HepG2 (cell line): Measurements from ENCODE around the gene ECHS1. TPM values are rescaled to one million over a fixed set of nuclear protein-coding genes. Genes with fewer than 3 reads are reported as not detected.

Source experiments
- BCL3 ChIP-seq: sonication (generic); formaldehyde crosslinking; IDR thresholded peaks from 2 replicates; pipeline ENCODE4 v1.5.1; 2020; ENCODE audit warnings: mild to moderate bottlenecking, missing genetic modification reagents, moderate library complexity
- NFE2L2 ChIP-seq: fragments of 150-350 bp; IDR thresholded peaks from 2 replicates; pipeline ENCODE4 v1.6.1; 2014; ENCODE audit warnings: low read length
- PATZ1 ChIP-seq: sonication (generic); formaldehyde crosslinking; IDR thresholded peaks from 2 replicates; pipeline ENCODE4 v1.4.0; 2020; ENCODE audit warnings: missing genetic modification reagents
- POLR2A ChIP-seq, 2 experiments: IDR thresholded peaks; 2 replicates each; pipeline ENCODE4 v1.6.1; 2011; ENCODE audit warnings: low read depth in 2 of 2, low read length in 2 of 2, mild to moderate bottlenecking in 1 of 2, moderate library complexity in 1 of 2; ENCODE audit not compliant: insufficient read depth in 1 of 2
- SP1 ChIP-seq, 2 experiments: fragments of 450-650 bp in 1 of 2; sonication (generic) in 1 of 2; formaldehyde crosslinking in 1 of 2; IDR thresholded peaks; 2 replicates each; pipeline versions ENCODE4 v1.4.0 to v1.6.1; 2016 to 2020; ENCODE audit warnings: missing genetic modification reagents in 1 of 2
- TFDP2 ChIP-seq: sonication (generic); formaldehyde crosslinking; IDR thresholded peaks from 2 replicates; pipeline ENCODE4 v1.4.0; 2020; ENCODE audit warnings: missing genetic modification reagents
- TGIF2 ChIP-seq: IDR thresholded peaks from 2 replicates; pipeline ENCODE4 v1.6.1; 2016; ENCODE audit warnings: control low read depth, missing compliant biosample characterization
- TSC22D2 ChIP-seq: sonication (generic); formaldehyde crosslinking; IDR thresholded peaks from 2 replicates; pipeline ENCODE4 v1.5.1; 2020; ENCODE audit warnings: missing genetic modification reagents, mild to moderate bottlenecking, borderline replicate concordance
- ZBTB43 ChIP-seq: sonication (generic); formaldehyde crosslinking; conservative IDR thresholded peaks from 2 replicates; pipeline ENCODE4 v1.4.0; 2020; ENCODE audit warnings: missing genetic modification reagents
- ZFX ChIP-seq: sonication (generic); formaldehyde crosslinking; IDR thresholded peaks from 2 replicates; pipeline ENCODE4 v1.4.0; 2020; ENCODE audit warnings: mild to moderate bottlenecking, low read depth, missing genetic modification reagents, moderate library complexity
- ZMYM4 ChIP-seq: sonication (generic); formaldehyde crosslinking; IDR thresholded peaks from 2 replicates; pipeline ENCODE4 v1.8.1; 2023; ENCODE audit warnings: mild to moderate bottlenecking, missing genetic modification reagents
- ZNF232 ChIP-seq: sonication (generic); formaldehyde crosslinking; IDR thresholded peaks from 2 replicates; pipeline ENCODE4 v1.4.0; 2020; ENCODE audit warnings: missing genetic modification reagents, borderline replicate concordance
- ZNF609 ChIP-seq: sonication (generic); formaldehyde crosslinking; IDR thresholded peaks from 2 replicates; pipeline ENCODE4 v1.4.0; 2020; ENCODE audit warnings: mild to moderate bottlenecking, missing genetic modification reagents, borderline replicate concordance
- ZNF724P ChIP-seq: sonication (generic); formaldehyde crosslinking; IDR thresholded peaks from 2 replicates; pipeline ENCODE4 v1.8.0; 2022; ENCODE audit warnings: missing genetic modification reagents, borderline replicate concordance
- ZNF788 ChIP-seq: sonication (generic); formaldehyde crosslinking; IDR thresholded peaks from 2 replicates; pipeline ENCODE4 v1.5.0; 2020; ENCODE audit warnings: mild to moderate bottlenecking, missing genetic modification reagents, borderline replicate concordance
- ZNF790 ChIP-seq: sonication (generic); formaldehyde crosslinking; IDR thresholded peaks from 2 replicates; pipeline ENCODE4 v1.8.0; 2022; ENCODE audit warnings: missing genetic modification reagents, mild to moderate bottlenecking, borderline replicate concordance
- ZSCAN29 ChIP-seq: sonication (generic); formaldehyde crosslinking; conservative IDR thresholded peaks from 2 replicates; pipeline ENCODE4 v1.4.0; 2020; ENCODE audit warnings: mild to moderate bottlenecking, missing genetic modification reagents
- ZSCAN9 ChIP-seq: IDR thresholded peaks from 2 replicates; pipeline ENCODE4 v1.6.1; 2016; ENCODE audit warnings: borderline replicate concordance
- polyA plus RNA-seq, 8 experiments: library from polyadenylated mRNA; depleted of rRNA in 3 of 8; stranded (reverse) in 7 of 8; unstranded in 1 of 8; fragments of >200 nt; fragmentation: Illumina TruSeq in 4 of 8; extraction: Trizol in 4 of 8; gene quantifications; 2 replicates each; pipeline versions ENCODE4 v1.2.1 to v1.2.3, GENCODE V29; 2011 to 2016; ENCODE audit warnings: low read depth in 4 of 8, missing spikeins in 1 of 8, mixed read lengths in 1 of 8; ENCODE audit not compliant: insufficient read depth in 1 of 8
- total RNA-seq, 5 experiments: library from RNA; depleted of rRNA; stranded (reverse); fragments of >200 nt; fragmentation: Illumina TruSeq; extraction: Trizol; gene quantifications; 2 replicates each; pipeline ENCODE4 v1.2.3, GENCODE V29; 2016; ENCODE audit warnings: low read depth in 1 of 5

ECHS1 gene
- total and polyA plus RNA-seq, 2 of the 13 experiments (the other 11 are each of a cell fraction or from before 2014, with no cell fraction given): 32.7 to 195 TPM

- TF ChIP-seq ZNF609 (CRISPR knock-in tag) (0 out of 2 replicates have a peak, but pooled peaks have one; percentile 11), TSC22D2 (CRISPR knock-in tag) (0 out of 2 replicates have a peak, but pooled peaks have one; percentile 17), ZFX (0 out of 2 replicates have a peak, but pooled peaks have one; percentile 31), SP1 (IDR thresholded peaks at IDR 0.05) (no peak), SP1 (CRISPR knock-in tag; IDR thresholded peaks at IDR 0.05) (peak; percentile 4; the same call in 1 of the 2 replicates), ZNF232 (peak; percentile 7; the same call in 1 of the 2 replicates), ZNF724P (CRISPR knock-in tag) (0 out of 2 replicates have a peak, but pooled peaks have one; percentile 59), ZSCAN29 (CRISPR knock-in tag) (no peak), BCL3 (CRISPR knock-in tag) (peak; percentile 29; the same call in 1 of the 2 replicates), ZSCAN9 (CRISPR knock-in tag) (0 out of 2 replicates have a peak, but pooled peaks have one; percentile 52), NFE2L2 (no peak), TFDP2 (peak; percentile 89), POLR2A (IDR thresholded peaks at IDR 0.05; ENCODE audit: insufficient read depth in 1 of 2, low read depth in 2 of 2, low read length in 2 of 2) (0 out of 4 replicates have a peak, but pooled peaks of 1 of the 2 experiments have one; percentile 6), ZNF790 (CRISPR knock-in tag) (no peak), TGIF2 (peak; percentile 57; the same call in 1 of the 2 replicates), ZBTB43 (0 out of 2 replicates have a peak, but pooled peaks have one; percentile 18), ZNF788 (CRISPR knock-in tag) (no peak), ZMYM4 (CRISPR knock-in tag) (peak; percentile 34; the same call in 1 of the 2 replicates), PATZ1 (CRISPR knock-in tag) (peak; percentile 7; the same call in 1 of the 2 replicates)
These were observed 13.1 kb downstream of the ECHS1 start (continued) for GRCh38 chr10:133359972-133360610.
